HepG2 (cell line): Measurements from ENCODE around the gene EDEM1.

Experiments
- CBX2 ChIP-seq, 2 experiments: fragments of 200-600 bp in 1 of 2; sonication (generic); formaldehyde crosslinking in 1 of 2; IDR thresholded peaks; 2 replicates each; pipeline versions ENCODE4 v1.7.0 to v1.8.1; 2018 to 2022; ENCODE audit warnings: low read depth in 2 of 2, low read length in 1 of 2, mild to moderate bottlenecking in 1 of 2, missing genetic modification reagents in 1 of 2
- FOSL1 ChIP-seq: sonication (generic); formaldehyde crosslinking; IDR thresholded peaks from 2 replicates; pipeline ENCODE4 v1.9.0; 2021; ENCODE audit warnings: missing genetic modification reagents, borderline replicate concordance

GRCh38 chr3:5238545-5238944 lies 51.0 kb downstream of the EDEM1 start:
- TF ChIP-seq FOSL1 (CRISPR knock-in tag) (no peak), CBX2 (IDR thresholded peaks at IDR 0.05; ENCODE audit: low read depth, low read length) (no peak), CBX2 (CRISPR knock-in tag; IDR thresholded peaks at IDR 0.05; ENCODE audit: low read depth) (no peak)
